ENCODE results near the gene PIGC.

Gene PIGC

DNA sequence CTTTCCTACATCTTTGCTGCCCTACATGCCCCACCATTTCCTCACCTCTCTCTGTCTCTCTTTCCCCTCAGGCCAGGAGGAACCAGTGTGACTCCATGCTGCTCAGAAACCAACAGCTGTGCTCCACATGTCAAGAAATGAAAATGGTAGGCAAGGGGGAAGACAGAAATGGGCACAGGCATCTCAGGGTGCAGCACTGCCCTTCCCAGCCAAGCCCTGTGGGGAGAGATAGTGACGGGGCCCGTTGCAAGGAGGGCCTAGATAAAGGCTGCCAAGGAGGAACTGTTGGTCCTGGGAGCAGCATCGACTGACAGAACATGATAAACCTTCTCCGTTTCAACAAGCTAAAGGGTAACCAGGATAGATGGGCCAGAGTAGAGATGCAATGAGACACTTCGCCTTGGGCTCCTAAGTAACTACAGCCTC, 12.5 kb upstream of the PIGC start:
- Histone ChIP-seq H2BK120ac (ENCODE audit: low read depth, low read length) (no peak overlapping the region), H3K14ac (ENCODE audit: low read length in 2 of 2) (no peak overlapping the region), H2BK15ac (ENCODE audit: low read depth, poor library complexity, severe bottlenecking) (no peak overlapping the region), H2AFZ (ENCODE audit: low read depth, low read length) (no peak overlapping the region), H3K27me3 (ENCODE audit: control insufficient read depth in 1 of 2, insufficient read depth in 1 of 2, low read length in 2 of 2) (peaks cover 0 to 8% of the 10 kb centered on the region in 2 experiments), H2BK5ac (ENCODE audit: low read depth, low read length, poor library complexity, severe bottlenecking) (no peak overlapping the region), H3K23ac (ENCODE audit: low read length in 2 of 2) (no peak overlapping the region), H3K4ac (ENCODE audit: low read depth in 1 of 2, low read length in 2 of 2) (no peak overlapping the region), H2BK12ac (ENCODE audit: low read length in 2 of 2) (no peak overlapping the region), H4K91ac (ENCODE audit: low read length) (no peak overlapping the region), H3K27ac (ENCODE audit: low read length, poor library complexity, severe bottlenecking) (no peak overlapping the region), H3K4me3 (ENCODE audit: insufficient read depth in 1 of 2, low read depth in 1 of 2, low read length in 2 of 2) (no peak overlapping the region), H3K36me3 (ENCODE audit: control insufficient read depth in 1 of 2, insufficient read depth in 2 of 2, low read depth in 1 of 2, low read length in 2 of 2) (no peaks in the 10 kb centered on the region), H4K8ac (ENCODE audit: low read length) (no peak overlapping the region), H3K79me1 (replicated peaks; ENCODE audit: low read length, poor library complexity, severe bottlenecking) (no peaks in the 10 kb centered on the region), H2AK5ac (ENCODE audit: low read length, severe bottlenecking) (no peak overlapping the region), H3K4me2 (ENCODE audit: low read length, poor library complexity, severe bottlenecking) (no peak overlapping the region), H3K4me1 (ENCODE audit: control insufficient read depth, insufficient read depth, low read depth, low read length) (no peaks in the 10 kb centered on the region), H3K18ac (ENCODE audit: low read depth in 1 of 2, low read length in 2 of 2) (no peak overlapping the region), H3K9ac (ENCODE audit: low read length) (no peak overlapping the region), H3K9me3 (ENCODE audit: control insufficient read depth, low read length) (no peaks in the 10 kb centered on the region)
- DNase-seq = no peak
- 90% methylated on average over 5 of the region's 5 CpGs for WGBS

DNA sequence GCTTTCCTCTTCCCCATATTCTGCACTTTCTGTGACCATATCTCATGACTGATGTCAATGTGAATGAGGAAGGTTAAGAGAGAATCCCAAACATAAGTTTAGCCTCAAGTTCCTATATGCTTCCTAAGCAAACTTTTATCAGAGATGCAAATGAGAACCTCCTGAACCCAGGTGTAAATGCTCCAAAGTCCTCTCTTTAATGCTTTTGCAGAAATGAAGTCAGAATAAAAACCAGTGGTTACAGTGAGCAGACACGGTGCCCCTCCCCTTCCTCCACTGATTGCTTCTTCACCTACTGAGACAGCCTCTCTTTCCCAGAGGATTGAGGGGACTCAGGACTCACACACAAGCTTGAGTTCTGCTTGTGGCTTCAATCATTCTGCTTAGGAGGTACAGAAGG, 11.6 kb upstream of the PIGC start:
- Histone ChIP-seq H3K14ac (ENCODE audit: low read length in 2 of 2) (no peak overlapping the region), H3K18ac (ENCODE audit: low read depth in 1 of 2, low read length in 2 of 2) (no peak overlapping the region), H2AK5ac (ENCODE audit: low read length, severe bottlenecking) (no peak overlapping the region), H3K23ac (ENCODE audit: low read length in 2 of 2) (no peak overlapping the region), H3K9me3 (ENCODE audit: control insufficient read depth, low read length) (no peaks in the 10 kb centered on the region), H2BK12ac (ENCODE audit: low read length in 2 of 2) (no peak overlapping the region), H2BK5ac (ENCODE audit: low read depth, low read length, poor library complexity, severe bottlenecking) (no peak overlapping the region), H2AFZ (ENCODE audit: low read depth, low read length) (no peak overlapping the region), H3K27me3 (ENCODE audit: control insufficient read depth in 1 of 2, insufficient read depth in 1 of 2, low read length in 2 of 2) (peaks cover 0 to 8% of the 10 kb centered on the region in 2 experiments), H4K8ac (ENCODE audit: low read length) (no peak overlapping the region), H3K9ac (ENCODE audit: low read length) (no peak overlapping the region), H3K36me3 (ENCODE audit: control insufficient read depth in 1 of 2, insufficient read depth in 2 of 2, low read depth in 1 of 2, low read length in 2 of 2) (no peaks in the 10 kb centered on the region), H3K4ac (ENCODE audit: low read depth in 1 of 2, low read length in 2 of 2) (no peak overlapping the region), H3K79me1 (replicated peaks; ENCODE audit: low read length, poor library complexity, severe bottlenecking) (no peaks in the 10 kb centered on the region), H4K91ac (ENCODE audit: low read length) (no peak overlapping the region), H3K27ac (ENCODE audit: low read length, poor library complexity, severe bottlenecking) (no peak overlapping the region), H3K4me1 (ENCODE audit: control insufficient read depth, insufficient read depth, low read depth, low read length) (peaks cover 3% of the 10 kb centered on the region), H2BK15ac (ENCODE audit: low read depth, poor library complexity, severe bottlenecking) (no peak overlapping the region), H3K4me2 (ENCODE audit: low read length, poor library complexity, severe bottlenecking) (no peak overlapping the region), H3K4me3 (ENCODE audit: insufficient read depth in 1 of 2, low read depth in 1 of 2, low read length in 2 of 2) (no peak overlapping the region), H2BK120ac (ENCODE audit: low read depth, low read length) (no peak overlapping the region)
- no peak for DNase-seq
- 86% methylated on average over 1 of the region's 1 CpG for WGBS

DNA sequence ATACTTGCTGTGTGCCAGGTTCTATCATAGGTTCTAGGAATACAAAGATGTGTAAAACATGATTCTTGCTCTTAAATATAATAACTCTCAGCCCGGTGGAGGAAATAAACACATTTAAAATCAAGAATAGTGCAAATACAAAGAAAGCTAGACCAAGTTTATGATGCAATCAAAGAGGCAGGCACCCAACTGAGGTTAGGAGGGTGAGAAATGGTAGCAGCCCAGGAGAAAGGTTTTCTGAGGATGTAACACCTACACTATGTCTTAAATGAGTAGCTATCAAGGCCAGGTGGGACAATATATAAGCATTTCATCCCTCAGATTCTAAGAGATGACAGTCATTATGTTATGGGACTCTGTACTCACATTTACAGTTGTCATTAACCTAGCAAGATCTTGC, 9.7 kb upstream of the PIGC start:
- no peak overlapping the region for H3K18ac ChIP-seq (ENCODE audit: low read depth in 1 of 2, low read length in 2 of 2)
- no peaks in the 10 kb centered on the region for H3K9me3 ChIP-seq (ENCODE audit: control insufficient read depth, low read length)
- no peak overlapping the region for H2BK5ac ChIP-seq (ENCODE audit: low read depth, low read length, poor library complexity, severe bottlenecking)
- no peak overlapping the region for H3K4ac ChIP-seq (ENCODE audit: low read depth in 1 of 2, low read length in 2 of 2)
- no peak overlapping the region for H3K27ac ChIP-seq (ENCODE audit: low read length, poor library complexity, severe bottlenecking)
- H2AK5ac ChIP-seq (ENCODE audit: low read length, severe bottlenecking) = no peak overlapping the region
- WGBS = no CpG with 5 or more reads among the region's 1 CpG
- peaks cover 17% of the 10 kb centered on the region for H3K4me1 ChIP-seq (ENCODE audit: control insufficient read depth, insufficient read depth, low read depth, low read length)
- no peak overlapping the region for H2BK120ac ChIP-seq (ENCODE audit: low read depth, low read length)
- H3K4me2 ChIP-seq (ENCODE audit: low read length, poor library complexity, severe bottlenecking) = no peak overlapping the region
- no peak overlapping the region for H4K91ac ChIP-seq (ENCODE audit: low read length)
- no peak overlapping the region for H2BK15ac ChIP-seq (ENCODE audit: low read depth, poor library complexity, severe bottlenecking)
- no peak overlapping the region for H3K9ac ChIP-seq (ENCODE audit: low read length)
- no peak for DNase-seq
- no peaks in the 10 kb centered on the region for H3K36me3 ChIP-seq (ENCODE audit: control insufficient read depth in 1 of 2, insufficient read depth in 2 of 2, low read depth in 1 of 2, low read length in 2 of 2)
- no peak overlapping the region for H2AFZ ChIP-seq (ENCODE audit: low read depth, low read length)
- H3K27me3 ChIP-seq (ENCODE audit: control insufficient read depth in 1 of 2, insufficient read depth in 1 of 2, low read length in 2 of 2) = peaks cover 0 to 8% of the 10 kb centered on the region in 2 experiments
- no peak overlapping the region for H2BK12ac ChIP-seq (ENCODE audit: low read length in 2 of 2)
- H3K23ac ChIP-seq (ENCODE audit: low read length in 2 of 2) = no peak overlapping the region
- no peak overlapping the region for H3K14ac ChIP-seq (ENCODE audit: low read length in 2 of 2)
- H4K8ac ChIP-seq (ENCODE audit: low read length) = no peak overlapping the region
- H3K4me3 ChIP-seq (ENCODE audit: insufficient read depth in 1 of 2, low read depth in 1 of 2, low read length in 2 of 2) = no peak overlapping the region
- H3K79me1 ChIP-seq (replicated peaks; ENCODE audit: low read length, poor library complexity, severe bottlenecking) = no peaks in the 10 kb centered on the region

DNA sequence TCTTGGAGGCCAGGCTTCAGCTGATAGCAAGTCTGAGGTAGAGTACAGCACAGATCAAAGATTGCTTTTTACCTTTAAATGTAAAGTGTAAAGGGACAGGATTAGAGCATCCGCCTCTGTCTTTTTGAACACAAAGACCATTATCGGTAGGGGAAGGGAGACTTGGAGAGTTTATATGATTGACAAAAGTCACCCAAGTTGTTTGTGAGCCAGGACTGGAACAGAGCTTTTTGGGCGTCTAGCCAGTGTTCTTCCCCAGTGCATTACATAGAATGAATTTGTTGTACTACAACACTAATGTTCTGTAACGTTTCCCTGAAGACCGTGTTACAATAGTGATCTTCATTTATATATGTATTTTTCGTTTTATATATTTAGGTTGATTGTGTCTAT, 9.3 kb upstream of the PIGC start:
- Histone ChIP-seq H2AFZ (ENCODE audit: low read depth, low read length) (no peak overlapping the region), H3K27ac (ENCODE audit: low read length, poor library complexity, severe bottlenecking) (no peak overlapping the region), H2BK5ac (ENCODE audit: low read depth, low read length, poor library complexity, severe bottlenecking) (no peak overlapping the region), H3K4me3 (ENCODE audit: insufficient read depth in 1 of 2, low read depth in 1 of 2, low read length in 2 of 2) (no peak overlapping the region), H3K23ac (ENCODE audit: low read length in 2 of 2) (no peak overlapping the region), H3K18ac (ENCODE audit: low read depth in 1 of 2, low read length in 2 of 2) (no peak overlapping the region), H3K9me3 (ENCODE audit: control insufficient read depth, low read length) (no peaks in the 10 kb centered on the region), H3K79me1 (replicated peaks; ENCODE audit: low read length, poor library complexity, severe bottlenecking) (no peaks in the 10 kb centered on the region), H3K4ac (ENCODE audit: low read depth in 1 of 2, low read length in 2 of 2) (no peak overlapping the region), H2BK12ac (ENCODE audit: low read length in 2 of 2) (no peak overlapping the region), H3K27me3 (ENCODE audit: control insufficient read depth in 1 of 2, insufficient read depth in 1 of 2, low read length in 2 of 2) (peaks cover 0 to 8% of the 10 kb centered on the region in 2 experiments), H3K4me1 (ENCODE audit: control insufficient read depth, insufficient read depth, low read depth, low read length) (peaks cover 17% of the 10 kb centered on the region), H2AK5ac (ENCODE audit: low read length, severe bottlenecking) (no peak overlapping the region), H2BK120ac (ENCODE audit: low read depth, low read length) (no peak overlapping the region), H3K9ac (ENCODE audit: low read length) (no peak overlapping the region), H3K36me3 (ENCODE audit: control insufficient read depth in 1 of 2, insufficient read depth in 2 of 2, low read depth in 1 of 2, low read length in 2 of 2) (no peaks in the 10 kb centered on the region), H4K91ac (ENCODE audit: low read length) (no peak overlapping the region), H3K14ac (ENCODE audit: low read length in 2 of 2) (no peak overlapping the region), H2BK15ac (ENCODE audit: low read depth, poor library complexity, severe bottlenecking) (no peak overlapping the region), H4K8ac (ENCODE audit: low read length) (no peak overlapping the region), H3K4me2 (ENCODE audit: low read length, poor library complexity, severe bottlenecking) (no peak overlapping the region)
- no peak for DNase-seq
- WGBS = 99% methylated on average over 3 of the region's 6 CpGs
